ENCODE measurements around the gene STIM2.

GRCh38 chr4:26916195-26916594 lies 55.6 kb downstream of the STIM2 start:
- TF ChIP-seq CEBPB (IDR thresholded peaks at IDR 0.05) (no peak), TAF1 (IDR thresholded peaks at IDR 0.05; ENCODE audit: low read depth) (no peak), RAD21 (IDR thresholded peaks at IDR 0.05; ENCODE audit: low read depth) (no peak)
